DMS153 treated with DMSO at 0.1 percent for 48 hours (cell line): ENCODE data around the gene FAM111B.
"Not testable (repeated sequence)": the region's sequence is repeated elsewhere in the genome, so short reads cannot be mapped to it uniquely, and the experiment has no call there.

Experiments used
- DNase-seq: peaks from one replicate; lab custom pipeline; 2025; ENCODE audit not compliant: unreplicated experiment; lab: John Stamatoyannopoulos, UW

The FAM111B gene, protein sequence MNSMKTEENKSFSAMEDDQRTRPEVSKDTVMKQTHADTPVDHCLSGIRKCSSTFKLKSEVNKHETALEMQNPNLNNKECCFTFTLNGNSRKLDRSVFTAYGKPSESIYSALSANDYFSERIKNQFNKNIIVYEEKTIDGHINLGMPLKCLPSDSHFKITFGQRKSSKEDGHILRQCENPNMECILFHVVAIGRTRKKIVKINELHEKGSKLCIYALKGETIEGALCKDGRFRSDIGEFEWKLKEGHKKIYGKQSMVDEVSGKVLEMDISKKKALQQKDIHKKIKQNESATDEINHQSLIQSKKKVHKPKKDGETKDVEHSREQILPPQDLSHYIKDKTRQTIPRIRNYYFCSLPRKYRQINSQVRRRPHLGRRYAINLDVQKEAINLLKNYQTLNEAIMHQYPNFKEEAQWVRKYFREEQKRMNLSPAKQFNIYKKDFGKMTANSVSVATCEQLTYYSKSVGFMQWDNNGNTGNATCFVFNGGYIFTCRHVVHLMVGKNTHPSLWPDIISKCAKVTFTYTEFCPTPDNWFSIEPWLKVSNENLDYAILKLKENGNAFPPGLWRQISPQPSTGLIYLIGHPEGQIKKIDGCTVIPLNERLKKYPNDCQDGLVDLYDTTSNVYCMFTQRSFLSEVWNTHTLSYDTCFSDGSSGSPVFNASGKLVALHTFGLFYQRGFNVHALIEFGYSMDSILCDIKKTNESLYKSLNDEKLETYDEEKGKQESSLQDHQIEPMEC

DNA sequence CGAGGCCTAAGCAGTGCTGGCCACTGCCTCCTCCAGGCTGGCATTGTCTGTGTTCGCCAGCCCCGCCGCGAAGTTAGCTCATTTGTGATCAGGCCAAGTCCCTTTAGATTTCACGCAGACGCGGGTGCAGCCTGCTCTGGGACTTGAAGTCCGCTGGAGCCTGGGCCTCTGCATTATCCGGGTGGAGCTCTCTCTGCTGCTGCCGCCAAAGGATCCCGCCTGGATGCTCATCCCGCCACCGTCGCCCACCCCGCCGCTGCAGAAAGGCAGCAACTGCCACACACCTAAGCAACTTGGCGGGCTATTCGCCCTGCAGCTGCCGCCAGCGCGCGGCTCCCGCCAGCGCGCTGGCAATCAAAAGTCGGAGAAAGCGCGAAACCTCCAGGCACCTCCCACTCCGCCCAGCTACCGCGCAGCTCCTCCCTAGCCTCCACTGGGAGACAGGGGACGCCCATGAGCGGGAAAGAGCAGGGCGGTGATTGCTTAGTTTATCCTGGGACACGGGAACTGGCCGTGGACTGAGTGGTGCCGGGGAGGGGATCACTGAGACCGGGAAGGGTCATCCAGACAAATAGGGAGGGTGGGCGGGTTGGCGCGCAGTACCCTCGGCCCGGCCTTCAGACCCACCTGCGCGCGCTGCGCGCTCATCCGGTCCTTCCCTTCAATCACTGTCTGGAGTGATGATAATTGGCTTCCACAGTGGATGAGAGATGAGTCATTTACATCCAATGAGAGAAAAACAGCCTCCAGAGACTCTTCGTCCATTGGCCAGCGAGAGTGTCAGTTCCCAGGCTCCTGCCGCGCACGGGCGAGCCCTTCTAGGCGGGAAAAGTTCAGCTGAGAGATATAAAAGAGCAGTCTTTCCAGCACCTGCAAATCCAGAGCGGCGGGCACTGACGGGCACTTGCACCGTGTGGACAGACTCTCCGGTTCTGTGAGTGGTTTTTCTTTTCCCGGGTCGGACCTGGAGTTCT is at the start of gene FAM111B:
TSS of gene FAM111B (plus strand) at position 875 of the 974 bp plus-strand sequence. CDS start 2,389 bp downstream, outside the sequence.
- DNase-seq: peak; percentile 96

DNA sequence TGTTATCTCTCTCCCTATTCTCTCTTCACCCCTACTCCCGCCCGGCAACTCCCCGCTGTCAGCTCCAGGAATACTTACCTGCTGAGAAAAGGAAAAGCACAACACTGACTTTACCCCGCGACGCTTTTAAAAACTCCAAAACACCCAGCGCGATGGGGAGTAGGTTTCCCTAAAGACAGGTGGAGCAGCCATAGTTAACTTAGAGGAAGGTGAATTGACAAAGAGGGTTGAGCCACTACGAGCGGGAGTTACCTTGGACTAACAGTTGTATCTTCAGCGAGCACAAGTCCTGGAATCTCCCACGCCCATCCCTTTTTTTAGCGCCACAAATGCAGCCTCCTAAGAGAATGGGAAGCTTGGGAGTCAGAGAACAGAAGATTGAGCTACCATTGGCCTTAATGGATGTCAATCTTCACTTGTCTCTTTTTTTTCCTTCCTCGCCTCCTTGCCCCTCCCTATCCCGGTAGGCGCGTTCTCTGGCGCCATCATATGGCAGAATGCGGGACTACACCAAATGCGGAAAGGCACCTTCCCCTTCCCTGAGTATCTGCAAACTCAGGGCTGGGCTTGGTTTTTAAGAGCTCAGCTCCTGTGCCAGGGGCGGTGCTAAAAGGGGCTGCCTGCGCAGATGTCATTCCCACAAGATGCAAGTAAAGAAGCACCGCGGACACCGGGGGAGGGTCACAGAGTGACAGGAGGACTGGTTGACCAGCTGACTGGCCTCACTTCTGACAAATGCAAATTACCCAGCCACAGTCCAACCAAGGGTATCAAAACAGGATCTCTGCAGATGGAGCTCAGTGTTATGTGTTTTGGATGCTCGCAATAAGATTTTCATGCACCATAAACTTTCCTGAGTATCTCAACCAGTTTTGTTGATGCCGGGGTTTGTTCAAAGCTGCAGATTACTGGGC is 48.7 kb upstream of the FAM111B start:
- peak; percentile 82 for DNase-seq

DNA sequence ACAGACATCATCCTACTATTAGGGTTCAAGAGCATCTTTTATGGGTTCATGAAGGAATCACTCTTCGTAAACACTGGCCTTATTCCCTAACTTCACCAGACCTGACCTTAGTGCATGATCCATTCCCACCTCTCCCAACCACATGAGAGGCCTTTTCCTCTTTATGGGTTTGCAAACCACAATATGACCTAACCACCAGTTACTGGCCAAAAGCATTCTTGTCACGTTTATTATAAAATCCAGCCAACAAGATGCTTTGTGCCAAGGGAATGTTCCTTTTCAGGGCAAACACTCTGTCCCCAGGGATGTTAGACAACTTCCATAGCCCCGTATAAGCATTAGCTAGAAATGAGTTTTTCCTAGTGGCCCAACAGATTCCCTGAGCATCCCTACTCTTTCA is 46.9 kb upstream of the FAM111B start:
- not testable (repeated sequence) for DNase-seq

DNA sequence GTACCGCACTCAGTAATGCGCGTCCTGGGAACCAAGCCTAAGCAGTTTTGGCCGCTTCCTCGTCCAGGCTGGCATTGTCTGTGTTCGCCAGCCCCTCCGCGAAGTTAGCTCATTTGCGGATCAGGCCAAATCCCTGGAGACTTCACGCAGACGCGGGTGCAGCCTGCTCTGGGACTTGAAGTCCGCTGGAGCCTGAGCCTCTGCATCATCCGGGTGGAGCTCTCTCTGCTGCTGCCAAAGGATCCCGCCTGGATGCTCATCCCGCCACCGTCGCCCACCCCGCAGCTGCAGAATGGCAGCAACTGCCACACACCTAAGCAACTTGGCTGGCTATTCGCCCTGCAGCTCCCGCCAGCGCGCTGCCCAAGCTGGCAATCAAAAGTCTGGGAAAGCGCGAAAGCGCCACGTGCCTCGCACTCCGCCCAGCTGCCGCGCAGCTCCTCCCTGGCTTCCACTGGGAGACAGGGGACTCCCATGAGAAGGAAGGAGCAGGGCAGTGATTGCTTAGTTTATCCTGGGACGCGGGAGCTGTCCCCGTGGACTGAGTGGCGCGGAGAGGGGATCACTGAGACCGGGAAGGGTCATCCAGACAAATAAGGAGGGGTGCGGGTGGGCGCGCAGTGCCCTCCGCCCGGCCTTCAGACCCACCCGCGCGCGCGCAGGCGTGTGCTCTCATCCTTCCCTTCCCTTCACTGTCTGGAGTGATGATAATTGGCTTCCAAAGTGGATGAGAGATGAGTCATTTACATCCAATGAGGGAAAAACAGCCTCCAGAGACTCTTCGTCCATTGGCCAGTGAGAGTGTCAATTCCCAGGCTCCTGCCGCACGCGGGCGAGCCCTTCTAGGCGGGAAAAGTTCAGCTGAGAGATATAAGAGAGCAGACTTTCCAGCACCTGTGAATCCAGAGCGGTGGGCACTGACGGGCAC is 44.2 kb upstream of the FAM111B start:
- no peak for DNase-seq

DNA sequence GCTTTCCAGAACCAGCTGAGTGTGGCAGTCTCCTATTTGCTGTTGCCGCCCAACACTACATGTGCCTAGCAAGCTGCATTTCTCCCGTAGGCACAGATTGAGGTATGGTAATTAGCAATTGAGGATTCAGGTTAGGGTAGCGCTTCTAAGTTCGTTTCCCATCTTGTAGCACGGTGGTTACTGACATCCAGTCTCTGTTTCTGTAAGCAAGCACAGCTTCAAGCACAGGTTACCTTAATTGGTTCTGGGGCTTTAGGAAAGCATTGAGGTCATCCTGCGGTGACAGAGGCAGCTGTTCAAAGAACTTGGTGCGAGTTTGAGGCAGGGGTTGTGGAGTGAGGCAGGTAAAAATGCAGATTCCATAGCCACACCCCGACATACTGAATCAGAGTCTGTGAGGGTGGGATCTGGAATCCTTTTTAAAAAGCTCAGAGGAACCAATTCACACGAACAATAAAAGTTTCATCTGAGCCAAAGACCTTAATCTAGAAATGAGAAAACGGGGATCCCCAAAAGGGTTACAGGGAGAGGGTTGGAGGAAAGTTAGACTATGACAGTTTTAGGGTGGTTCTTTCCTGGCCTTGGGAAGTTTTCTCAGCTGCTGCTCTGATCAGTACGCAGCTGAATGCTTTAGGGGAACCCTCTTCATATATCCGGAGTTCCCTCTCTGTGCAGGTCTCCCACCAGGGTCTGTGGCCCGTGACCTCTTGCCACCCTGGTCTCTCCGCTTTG is 42.9 kb upstream of the FAM111B start:
- DNase-seq: not testable (repeated sequence)

DNA sequence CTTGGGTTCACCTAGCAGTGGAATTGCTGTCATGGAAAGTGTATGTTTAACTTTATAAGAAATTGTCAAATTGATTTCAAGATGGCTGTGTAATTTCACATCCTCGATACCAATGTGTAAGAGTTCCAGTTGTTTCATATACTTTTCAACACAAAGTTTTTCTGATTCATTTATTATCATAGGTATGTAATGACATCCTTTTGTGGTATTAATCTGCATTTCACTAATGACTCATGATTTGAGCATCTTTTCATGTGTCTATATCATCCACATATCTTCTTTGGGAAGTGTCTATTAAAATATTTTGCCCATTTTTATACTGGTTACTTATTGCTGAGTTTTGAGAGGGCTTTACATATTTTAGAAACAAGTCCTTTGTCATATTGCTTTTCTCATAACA is 38.0 kb upstream of the FAM111B start:
- DNase-seq: no peak

DNA sequence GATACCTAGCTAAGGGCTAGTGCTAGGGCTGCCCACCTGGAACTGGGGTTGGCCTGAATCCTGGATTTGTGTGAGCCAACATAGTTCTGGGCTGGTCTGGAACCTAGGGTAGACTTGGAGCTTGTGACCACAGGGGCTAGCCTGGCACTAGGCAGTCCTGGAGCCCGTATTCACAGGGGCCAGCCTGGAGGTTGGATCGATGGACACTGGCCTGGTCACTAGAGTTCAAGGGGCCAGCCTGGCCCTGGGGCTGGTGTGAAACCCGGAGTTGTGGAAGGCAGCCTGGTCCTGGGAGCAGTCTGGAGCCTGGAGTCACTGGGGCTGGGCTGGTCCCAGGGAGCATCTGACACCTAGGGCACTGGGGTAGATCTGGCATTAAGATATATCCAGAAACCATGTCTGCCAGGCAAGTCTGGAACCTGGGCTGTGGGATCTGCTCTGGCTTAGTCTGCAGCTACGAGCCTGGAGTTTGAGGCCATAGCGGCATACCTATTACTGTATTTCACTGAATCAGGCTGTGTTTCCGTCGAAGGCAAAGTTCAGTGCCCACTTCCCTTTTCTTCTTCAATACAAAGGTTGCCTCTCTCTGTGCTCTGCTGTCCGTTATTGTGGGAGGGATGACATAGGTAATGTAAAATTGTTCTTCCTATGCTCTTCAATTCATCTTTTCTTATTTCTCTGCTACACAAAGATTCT is 30.0 kb upstream of the FAM111B start:
- no peak for DNase-seq

DNA sequence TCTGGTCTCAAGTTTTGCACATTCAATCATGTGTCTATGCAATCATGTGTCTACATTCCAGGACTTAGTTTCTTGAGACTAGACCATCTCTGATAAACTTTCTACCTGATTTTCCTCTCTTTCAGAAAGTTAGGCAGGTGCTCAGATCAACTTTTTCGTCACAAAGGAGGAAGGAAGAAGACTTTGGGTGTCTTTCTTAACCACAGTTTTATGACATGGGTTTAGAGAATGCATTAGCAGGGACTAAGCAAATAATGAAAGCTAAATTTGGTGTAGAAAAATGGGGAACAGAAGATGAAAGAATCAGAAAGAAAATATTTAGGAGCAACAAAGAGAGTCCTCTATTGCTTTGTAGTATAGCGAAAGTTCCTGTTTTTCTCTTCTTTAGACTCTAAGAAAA is 28.6 kb upstream of the FAM111B start:
- DNase-seq: no peak

DNA sequence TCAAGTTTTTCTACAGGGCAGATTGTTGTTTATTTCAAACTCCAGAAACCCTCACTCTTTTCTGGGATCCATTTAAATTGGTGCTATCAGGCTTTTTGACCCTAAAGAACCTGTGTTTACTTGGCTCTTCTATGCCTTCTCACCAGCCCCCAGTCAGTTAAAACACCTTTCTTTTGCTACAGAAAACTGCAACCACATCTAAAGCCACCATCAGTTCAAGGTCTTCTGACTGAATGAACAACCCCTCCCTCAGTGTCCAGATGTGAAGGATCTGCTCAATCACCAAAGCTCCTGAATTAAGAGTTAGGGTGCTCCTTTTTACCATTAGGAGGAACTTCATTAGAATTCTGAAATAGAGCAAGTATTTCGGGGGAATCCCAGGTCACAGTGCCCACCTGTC is 28.0 kb upstream of the FAM111B start:
- no peak for DNase-seq

DNA sequence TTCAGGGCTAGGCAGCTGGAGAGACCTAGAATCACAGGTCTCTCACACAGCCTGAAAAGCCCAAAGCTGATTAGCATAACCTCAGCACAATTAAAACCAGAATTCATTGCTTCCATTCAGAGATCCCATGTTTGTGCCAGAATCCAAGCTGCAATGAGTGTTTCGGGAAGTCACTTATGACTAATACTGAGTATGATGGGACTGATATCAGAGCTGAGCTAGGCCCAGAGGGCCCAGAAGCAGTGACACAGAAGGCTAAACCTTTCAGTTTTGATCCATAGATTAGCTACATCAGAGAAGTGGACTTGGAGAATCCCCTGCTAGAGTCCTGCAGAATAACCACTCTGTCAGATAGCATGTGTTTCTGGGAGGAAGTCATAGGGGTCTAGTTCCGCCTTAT is 26.6 kb upstream of the FAM111B start:
- not testable (repeated sequence) for DNase-seq

DNA sequence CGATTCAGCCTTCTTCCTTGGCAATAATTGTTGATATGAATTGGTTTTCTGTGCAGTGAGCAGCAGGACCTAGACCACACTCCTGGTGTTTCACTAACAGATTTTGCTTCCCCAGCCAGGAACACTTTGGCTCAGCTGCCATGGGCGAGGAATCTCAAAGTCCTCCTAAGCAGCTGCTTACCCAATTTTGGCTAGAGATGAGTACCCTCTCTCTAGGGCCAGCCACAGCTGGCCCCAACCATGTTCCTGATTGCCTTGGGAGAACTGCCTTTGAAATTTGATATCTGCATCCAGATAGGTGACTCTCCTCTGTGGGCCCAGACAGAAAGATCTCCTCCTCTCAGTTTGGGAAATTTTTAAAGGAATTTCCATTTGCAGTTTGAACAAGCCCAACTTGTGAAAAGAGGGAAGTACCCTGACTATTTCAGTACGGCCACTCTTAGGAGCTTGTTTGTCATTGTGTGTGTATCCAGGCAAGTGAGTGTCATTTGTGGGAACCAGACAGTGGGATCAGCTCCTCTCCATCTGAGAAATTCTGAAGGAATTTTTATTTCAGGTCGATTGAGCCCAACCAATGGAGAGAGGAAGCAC is 25.5 kb upstream of the FAM111B start:
- DNase-seq: not testable (repeated sequence)

DNA sequence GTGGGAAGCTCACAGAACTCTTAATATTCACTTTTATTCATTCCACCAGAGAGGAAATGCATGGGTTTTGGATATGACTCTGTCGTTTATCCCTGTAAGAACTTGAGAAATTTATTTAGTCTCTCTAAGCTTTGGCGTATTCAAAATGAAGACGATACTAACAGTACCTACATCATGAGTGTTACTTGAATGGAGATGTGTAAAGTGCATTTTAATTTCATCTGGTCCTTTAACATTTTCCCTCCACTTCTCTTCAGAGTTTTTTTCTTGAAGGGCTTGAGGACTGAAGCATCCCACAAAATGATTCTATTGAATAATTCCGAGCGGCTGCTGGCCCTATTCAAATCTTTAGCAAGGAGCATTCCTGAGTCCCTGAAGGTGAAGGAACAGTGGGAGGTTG is 21.0 kb upstream of the FAM111B start, which contains the start of gene GLYATL1B:
TSS of gene GLYATL1B (plus strand) at position 301 of the 400 bp plus-strand sequence. CDS start at position 301, 0 bp downstream.
- DNase-seq: not testable (repeated sequence)

DNA sequence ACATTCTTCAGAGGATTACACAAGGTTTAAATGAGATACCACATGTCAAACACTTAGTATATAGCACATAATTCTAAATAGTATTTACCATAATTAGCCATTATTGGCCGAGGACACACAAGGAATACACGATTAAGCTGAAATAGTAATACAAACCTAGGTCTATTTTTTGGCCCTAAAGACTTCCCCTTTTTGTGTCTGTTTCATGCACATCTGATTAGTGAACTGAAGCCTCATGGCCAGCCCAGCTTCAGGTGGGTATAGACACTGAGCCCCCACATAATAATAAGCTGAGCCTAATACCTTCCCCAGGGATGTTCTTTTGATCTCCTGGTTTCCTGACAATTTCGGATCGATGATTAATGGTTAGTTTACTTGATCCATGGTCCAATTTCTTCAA is 18.9 kb upstream of the FAM111B start:
- no peak for DNase-seq

DNA sequence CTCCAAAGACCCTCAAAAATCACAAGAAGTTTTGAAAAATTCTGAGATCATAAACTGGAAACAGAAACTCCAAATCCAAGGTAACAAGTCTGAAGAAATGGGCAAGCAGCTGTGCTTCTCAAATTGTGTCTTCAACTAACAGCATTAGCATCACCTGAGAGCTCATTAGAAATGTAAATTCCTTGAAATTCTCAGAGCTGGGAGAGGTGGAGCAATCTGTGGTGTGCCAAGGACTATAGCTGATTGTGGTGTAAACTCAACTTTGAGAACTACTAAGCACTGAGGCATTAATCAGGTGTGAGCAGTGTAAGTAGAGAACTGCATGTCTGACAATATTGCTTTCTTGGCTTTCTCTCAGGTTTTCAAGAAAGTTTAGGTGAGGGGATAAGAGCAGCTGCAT is 13.5 kb upstream of the FAM111B start:
- DNase-seq: not testable (repeated sequence)

DNA sequence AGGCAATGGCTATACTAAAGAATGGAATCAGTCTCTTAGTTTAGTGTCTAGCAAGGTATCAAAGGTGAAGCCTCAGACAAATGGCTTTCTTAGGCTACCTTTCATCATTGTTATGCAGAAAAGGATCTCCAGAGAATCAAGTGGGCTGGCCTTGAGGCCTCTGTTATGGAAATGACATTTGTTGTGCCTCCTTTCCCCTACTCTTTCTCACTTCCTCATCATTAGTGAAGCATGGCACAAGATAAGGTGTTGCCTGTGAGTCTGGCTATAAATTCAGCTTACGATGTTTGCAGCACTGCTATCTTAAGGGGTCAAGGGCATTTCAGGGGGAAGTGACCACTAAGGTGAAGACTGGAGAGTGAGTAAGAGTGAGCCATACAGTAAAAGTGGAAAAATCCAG is 11.8 kb upstream of the FAM111B start:
- DNase-seq: not testable (repeated sequence)

DNA sequence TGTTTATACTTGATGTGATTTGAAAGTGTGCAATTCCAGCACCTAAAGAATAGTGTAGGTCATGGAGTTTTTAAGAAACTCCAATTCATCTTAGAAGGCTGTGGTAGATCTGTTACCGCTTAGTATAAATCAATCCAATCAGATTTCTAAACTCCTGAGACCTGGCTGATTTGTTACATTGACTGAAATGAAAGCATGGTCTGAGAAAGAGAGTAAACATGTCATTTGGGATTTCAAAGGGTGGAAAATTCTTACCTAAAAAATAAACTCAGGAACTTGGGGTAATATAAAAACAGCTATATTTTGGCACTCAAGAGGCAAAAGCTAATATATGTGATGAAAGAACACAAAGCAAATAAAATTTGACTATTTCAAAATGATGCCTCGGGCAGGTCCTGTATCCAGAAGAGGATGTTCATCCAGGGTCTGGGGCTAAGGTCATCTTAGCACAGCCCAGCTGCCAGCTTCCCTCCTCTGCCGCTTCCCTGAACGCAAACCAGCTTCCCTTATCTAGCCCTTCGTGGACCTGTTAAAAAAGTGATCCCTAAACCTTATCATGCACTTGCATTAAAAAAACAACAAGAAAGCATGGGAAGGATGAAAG is 11.0 kb upstream of the FAM111B start:
- DNase-seq: not testable (repeated sequence)
